ENCODE measurements around the gene RNU1-1.

DNA sequence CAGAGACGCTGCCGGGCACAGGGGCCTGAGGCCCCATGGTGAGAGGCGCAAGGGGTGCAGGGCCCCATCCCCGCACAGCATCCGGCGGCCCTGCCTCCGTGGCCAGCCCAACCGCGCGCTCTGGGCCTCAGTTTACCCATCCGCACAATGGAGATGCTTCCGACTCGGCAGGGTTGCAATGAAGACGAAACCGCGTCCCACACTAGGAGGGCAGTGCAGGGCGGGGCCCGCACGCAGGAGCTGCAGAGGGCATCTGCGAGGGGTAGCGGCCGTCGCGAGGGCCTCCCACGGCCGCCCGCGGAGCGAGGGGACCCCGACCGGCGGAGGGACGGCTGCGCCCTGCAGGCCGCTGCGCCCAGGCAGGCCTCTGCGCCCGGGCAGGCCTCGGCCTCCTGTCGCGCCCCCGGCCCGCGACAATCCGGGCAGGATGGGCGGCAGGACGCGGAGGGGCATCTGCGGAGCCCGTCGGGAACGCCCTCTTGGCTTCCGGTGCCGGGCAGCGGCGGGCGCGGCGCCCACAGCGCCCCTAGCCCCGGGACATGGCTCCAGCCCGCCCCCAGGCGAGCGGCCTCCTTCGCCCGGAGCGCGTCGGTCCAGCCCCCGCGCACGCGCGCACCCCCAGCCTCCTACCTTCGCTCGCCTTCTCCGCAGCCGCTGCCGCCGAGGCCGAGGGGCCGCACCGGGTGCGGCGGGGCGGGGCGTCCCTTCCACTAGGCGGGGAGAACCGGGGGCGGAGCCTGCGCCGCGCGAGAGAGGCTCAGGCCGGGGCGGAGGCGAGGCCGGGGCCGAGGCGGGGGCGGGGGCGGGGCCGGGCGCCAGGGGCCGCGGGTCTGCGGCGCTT is 15.3 kb downstream of the RNU1-1 start:
- TF ChIP-seq CTCF (IDR thresholded peaks at IDR 0.05) (no peak), ZFX (IDR thresholded peaks at IDR 0.05; ENCODE audit: borderline replicate concordance) (no peak)

Measured in 22Rv1 (cell line).